ENCODE results near the gene ACE.

GRCh38 chr17:63445954-63446752 is 30.7 kb upstream of the ACE start, which contains the start of gene CYB561:
- TF ChIP-seq CTCF (conservative IDR thresholded peaks at IDR 0.05; ENCODE audit: low read depth, low read length) = peak; percentile 55
- TF ChIP-seq EZH2 (IDR thresholded peaks at IDR 0.05; ENCODE audit: low read length, unreplicated experiment) = no peak
- TF ChIP-seq EZH2phosphoT487 (IDR thresholded peaks at IDR 0.05; ENCODE audit: borderline replicate concordance, low read length) = peak; percentile 67; the same call in 1 of the 2 replicates

Data from PC-3 (cell line).